ENCODE results near the gene DPEP1. TPM values are rescaled to one million over a fixed set of nuclear protein-coding genes. Genes with fewer than 3 reads are reported as not detected.
A peak's percentile ranks its signal among the peaks of the same experiment; 100 is the strongest.

Gene DPEP1
- total RNA-seq, 4 donors from 2014 or later: 1.1 TPM; not detected in 3

GRCh38 chr16:89573826-89574680, 39.4 kb upstream of the DPEP1 start:
- peak; percentile 17 for ATAC-seq (ENCODE audit: low FRiP score)

GRCh38 chr16:89574681-89575246, 38.7 kb upstream of the DPEP1 start:
- TF ChIP-seq CTCF (IDR thresholded peaks at IDR 0.05): no peak
- DNase-seq (ENCODE audit: low spot score) (no peak), ATAC-seq (ENCODE audit: low FRiP score) (peak; percentile 60)

More at GRCh38 chr16:89573826-89574680, 39.4 kb upstream of the DPEP1 start:
- no peak for DNase-seq (ENCODE audit: low spot score)
- no peak for TF ChIP-seq CTCF (IDR thresholded peaks at IDR 0.05)

GRCh38 chr16:89575247-89576152, 37.9 kb upstream of the DPEP1 start, which contains the start of gene CPNE7:
Gene CPNE7 (plus strand): TSS chr16:89575758. CDS start chr16:89575898, 140 bp downstream.
- DNase-seq (ENCODE audit: low spot score) (no peak), ATAC-seq (ENCODE audit: low FRiP score) (no peak)
- TF ChIP-seq CTCF (IDR thresholded peaks at IDR 0.05): no peak

- DNase-seq (ENCODE audit: low spot score) (no peak), ATAC-seq (ENCODE audit: low FRiP score) (no peak)
- no peak for TF ChIP-seq CTCF (IDR thresholded peaks at IDR 0.05)
These were observed 37.0 kb upstream of the DPEP1 start for GRCh38 chr16:89576153-89577054.

GRCh38 chr16:89577055-89577759, 36.2 kb upstream of the DPEP1 start:
- no peak for TF ChIP-seq CTCF (IDR thresholded peaks at IDR 0.05)

More at GRCh38 chr16:89577055-89577759, 36.2 kb upstream of the DPEP1 start:
- no peak for DNase-seq (ENCODE audit: low spot score)
- no peak for ATAC-seq (ENCODE audit: low FRiP score)
